Umbilical cord (tissue), 2 donors: Measurements from ENCODE around the gene HNRNPUL1. TPM values are rescaled to one million over a fixed set of nuclear protein-coding genes. Genes with fewer than 3 reads are reported as not detected.
"Not testable (repeated sequence)": the region's sequence is repeated elsewhere in the genome, so short reads cannot be mapped to it uniquely, and the experiment has no call there.

Experiments
- DNase-seq: peaks from one replicate; pipeline ENCODE4 v3.0.0-alpha.2; 2015; ENCODE audit warnings: low spot score
- total RNA-seq: library from RNA; depleted of rRNA; stranded (reverse); fragments of >200 nt; gene quantifications from one replicate; pipeline ENCODE4 v1.2.3, GENCODE V29; 2014; ENCODE audit warnings: low replicate concordance; ENCODE audit not compliant: insufficient read depth

Gene HNRNPUL1
- total RNA-seq, 1 donor from 2014 or later, result 56.8 TPM

- DNase-seq, result peak; percentile 53
These were observed 62.0 kb downstream of the HNRNPUL1 start for GRCh38 chr19:41325947-41326706.

GRCh38 chr19:41327076-41327575, 63.0 kb downstream of the HNRNPUL1 start:
- DNase-seq, result no peak

DNA sequence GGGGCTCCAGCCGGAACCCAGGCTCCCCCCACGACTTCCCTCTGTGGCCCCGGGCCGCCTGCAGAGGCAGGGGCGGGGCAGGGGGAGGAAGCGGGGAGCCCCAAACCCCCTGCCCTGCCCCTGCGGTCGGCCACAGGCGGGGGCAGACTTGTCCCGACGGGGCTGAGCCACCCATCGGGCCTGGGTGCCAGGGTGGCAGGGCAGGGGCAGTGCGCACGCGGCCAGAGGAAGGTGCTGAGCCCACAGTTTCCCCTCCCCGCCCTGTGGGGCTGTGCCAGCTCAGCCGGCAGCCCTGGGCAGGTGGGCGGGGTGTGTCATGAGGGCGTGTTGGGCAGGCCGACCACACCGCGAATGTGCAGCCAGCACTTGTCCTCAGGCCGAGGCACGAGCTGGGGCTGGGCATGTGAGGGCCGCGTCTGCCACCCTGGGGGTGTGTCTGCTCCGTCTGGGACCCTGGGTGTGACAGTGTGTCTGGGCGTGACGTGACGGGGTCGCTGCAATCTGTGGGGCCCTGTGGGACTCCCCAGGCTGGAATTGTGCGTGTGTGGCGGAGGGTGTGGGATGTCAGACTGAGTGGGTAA, 63.5 kb downstream of the HNRNPUL1 start:
- peak; percentile 44 for DNase-seq

GRCh38 chr19:41328157-41328841, 64.1 kb downstream of the HNRNPUL1 start:
- DNase-seq, result no peak

DNA sequence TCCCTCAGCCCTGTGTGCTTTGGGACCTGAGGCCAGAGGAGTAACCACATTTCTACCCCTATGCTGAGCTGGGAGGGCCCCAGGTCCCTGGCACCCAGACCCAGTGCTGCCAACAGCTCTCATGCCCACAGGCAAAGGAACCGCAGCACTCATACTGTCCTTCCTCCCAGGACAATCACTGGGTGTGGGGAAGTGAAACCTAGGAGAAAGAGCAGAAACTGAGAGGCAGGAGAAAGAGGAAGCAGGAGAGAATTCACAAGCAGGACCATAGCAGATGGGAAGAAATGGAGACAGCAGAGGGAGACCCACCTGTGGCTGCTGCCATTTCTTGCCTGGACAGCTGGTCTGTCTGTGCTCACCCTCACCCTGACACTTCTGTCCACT, 64.7 kb downstream of the HNRNPUL1 start:
- DNase-seq, result peak; percentile 48

DNA sequence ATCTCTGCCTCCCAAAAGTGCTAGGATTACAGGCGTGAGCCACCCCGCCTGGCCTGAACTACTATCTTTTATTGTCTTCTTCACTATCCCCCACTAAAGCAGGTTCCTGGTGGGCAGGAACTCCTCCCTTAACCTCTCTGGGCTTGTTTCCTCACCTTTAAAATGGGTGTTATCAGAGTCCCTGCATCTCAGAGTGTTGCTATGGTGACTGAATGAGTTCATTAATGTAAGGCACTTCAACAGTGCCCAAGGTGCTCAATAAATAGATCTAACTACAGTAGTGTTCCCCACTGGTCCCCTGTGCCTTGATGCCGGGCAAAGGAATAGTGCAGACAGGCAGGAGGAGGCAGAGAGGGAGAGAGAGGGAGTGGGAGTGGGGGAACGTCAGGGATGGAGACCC, 66.3 kb downstream of the HNRNPUL1 start:
- DNase-seq, result no peak

DNA sequence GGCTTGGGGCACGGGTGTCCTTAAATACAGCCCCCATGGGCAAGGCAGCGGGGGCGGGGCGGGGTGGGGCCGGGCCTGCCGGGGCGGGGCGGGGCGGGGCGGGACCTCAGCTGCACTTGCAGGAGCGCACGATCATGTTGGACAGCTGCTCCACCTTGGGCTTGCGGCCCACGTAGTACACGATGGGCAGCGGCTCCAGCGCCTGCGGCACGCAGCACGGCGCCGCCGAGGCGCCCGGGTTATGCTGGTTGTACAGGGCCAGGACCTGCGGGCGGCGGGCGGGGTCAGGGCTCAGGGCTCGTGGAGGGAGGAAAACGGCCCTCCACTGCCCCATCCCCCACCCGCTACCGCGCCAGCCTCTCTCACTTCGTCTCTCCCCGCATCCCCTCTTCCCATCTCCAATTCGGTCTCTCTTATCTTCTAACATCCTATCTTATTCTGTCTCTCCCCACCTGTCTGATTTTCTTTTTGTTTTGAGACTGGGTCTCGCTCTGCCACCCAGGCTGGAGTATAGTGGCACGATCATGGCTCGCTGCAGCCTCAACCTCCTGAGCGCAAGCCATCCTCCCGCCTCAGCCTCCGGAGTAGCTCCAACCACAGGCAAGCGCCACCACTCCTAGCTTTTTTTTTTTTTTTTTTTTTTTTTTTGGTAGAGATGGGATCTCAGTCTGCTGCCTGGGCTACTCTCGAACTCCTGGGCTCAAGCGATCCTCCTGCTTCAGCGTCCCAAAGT, 66.9 kb downstream of the HNRNPUL1 start:
- no peak for DNase-seq

DNA sequence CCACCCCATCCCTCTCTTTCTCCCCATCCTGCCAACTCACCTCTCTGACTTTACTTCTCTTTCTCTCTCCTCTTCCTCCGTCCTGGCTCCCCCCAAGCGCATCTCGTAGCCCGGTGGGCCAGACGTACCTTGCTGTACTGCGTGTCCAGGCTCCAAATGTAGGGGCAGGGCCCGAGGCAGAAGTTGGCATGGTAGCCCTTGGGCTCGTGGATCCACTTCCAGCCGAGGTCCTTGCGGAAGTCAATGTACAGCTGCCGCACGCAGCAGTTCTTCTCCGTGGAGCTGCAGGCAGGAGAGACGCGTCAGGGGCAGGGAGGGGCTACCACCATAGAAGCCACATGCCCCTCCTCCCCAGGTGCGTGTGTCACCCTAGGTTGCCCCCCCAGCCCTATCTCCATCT, 67.8 kb downstream of the HNRNPUL1 start:
- DNase-seq, result no peak

DNA sequence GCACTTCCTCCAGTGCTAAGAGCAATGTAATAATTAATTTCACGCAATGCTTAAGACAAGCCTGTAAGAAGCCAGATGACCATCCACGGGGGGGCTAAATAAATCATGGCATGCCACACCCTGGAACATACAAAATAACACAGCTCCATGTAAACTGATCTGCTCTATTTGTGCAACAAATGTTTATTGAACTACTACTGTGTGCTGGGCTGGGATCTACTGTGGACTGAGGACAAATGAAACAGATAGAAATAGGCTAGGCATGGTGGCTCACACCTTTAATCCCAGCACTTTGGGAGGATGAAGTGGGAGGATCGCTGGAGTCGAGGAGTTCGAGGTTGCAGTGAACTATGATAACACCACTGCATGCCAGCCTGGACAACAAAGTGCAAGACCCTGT, 68.3 kb downstream of the HNRNPUL1 start:
- no peak for DNase-seq

- no peak for DNase-seq
These were observed 70.6 kb downstream of the HNRNPUL1 start for GRCh38 chr19:41334793-41335192.

DNA sequence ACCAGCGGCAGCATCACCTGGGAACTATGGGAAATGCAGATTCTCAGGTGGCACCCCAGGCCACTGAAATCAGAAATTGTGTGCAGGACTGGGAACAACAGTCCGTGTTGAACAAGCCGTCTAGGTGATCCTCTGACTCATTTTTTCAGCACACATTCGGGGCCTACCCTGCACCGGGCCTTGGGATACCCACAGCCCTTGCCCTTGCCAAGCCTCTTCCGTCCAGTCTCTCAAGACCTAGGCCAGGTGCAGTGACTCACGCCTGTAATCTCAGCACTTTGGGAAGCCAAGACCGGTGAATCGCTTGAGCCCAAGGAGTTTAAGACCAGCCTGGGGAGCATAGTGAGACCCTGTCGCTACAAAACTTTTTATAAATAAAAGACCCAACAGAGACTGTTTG, 71.3 kb downstream of the HNRNPUL1 start:
- no peak for DNase-seq

DNA sequence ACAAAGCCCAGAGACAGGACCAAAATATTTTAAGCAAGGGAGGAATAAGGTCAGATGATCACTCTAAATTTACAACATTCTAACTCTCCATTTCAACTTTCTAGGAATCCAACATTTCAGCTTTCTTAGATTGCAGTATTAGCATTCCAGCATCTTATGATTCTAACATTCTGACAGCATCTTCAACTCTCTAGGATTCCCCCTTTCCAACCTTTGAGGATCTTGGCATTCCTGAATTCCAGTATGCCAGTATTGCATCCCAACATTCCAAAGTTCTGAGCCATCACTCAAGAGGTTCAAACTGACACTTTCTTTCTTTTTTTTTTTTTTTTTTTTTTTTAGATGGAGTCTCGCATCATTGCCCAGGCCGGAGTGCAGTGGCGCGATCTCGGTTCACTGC, 75.8 kb downstream of the HNRNPUL1 start:
- DNase-seq, result no peak

DNA sequence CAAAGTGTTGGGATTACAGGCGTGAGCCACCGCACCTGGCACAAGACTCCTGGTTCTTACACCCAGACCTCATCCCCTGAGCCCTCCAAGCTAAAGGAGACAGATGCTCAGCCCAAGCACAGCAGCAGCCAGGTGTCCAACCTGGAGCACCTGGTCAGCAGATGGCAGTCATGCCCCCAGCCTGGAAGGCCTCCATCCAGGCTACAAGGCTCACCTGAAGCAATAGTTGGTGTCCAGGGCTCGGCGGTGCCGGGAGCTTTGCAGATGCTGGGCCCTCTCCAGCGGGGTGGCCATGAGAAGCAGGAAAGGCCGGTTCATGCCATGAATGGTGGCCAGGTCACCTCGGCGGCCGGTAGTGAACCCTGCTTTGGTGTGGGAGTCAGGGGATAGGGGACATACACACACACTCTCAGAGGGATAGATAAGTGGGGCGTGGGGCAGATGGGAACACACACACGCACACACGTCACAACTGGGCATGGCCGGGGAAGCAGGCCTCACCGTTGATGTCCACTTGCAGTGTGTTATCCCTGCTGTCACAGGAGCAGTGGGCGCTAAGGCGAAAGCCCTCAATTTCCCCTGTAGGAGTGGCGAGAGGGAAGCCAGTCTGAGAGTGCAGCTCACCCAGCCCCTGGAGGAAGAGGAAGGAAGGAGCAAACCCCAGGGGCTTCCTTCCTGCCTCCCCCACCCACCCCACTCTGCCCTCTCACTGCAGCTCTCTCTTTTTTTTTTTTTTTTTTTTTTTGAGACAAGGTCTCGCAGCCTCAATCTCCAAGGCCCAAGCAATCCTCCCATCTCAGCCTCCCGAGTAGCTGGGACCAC, 77.7 kb downstream of the HNRNPUL1 start:
- DNase-seq, result no peak

DNA sequence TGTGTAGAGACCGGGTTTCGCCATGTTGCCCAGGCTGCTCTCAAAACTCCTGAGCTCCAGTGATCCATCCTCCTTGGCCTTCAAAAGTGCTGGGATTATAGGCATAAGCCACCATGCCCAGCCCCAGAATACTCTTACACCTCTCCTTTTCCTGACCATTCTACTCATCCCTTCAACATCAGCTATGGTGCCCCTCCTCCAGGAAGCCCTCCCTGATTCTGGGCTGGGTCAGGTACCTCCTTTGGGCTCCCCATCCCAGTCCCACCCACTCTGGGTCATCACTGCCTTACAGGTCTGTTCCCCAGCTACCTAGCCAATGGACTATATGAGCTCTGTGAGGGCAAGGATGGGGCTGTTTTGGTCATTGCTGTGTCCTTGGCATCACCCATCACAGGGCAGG, 80.0 kb downstream of the HNRNPUL1 start:
- DNase-seq, result no peak

GRCh38 chr19:41346916-41347315, 82.7 kb downstream of the HNRNPUL1 start:
- DNase-seq, result not testable (repeated sequence)

GRCh38 chr19:41350735-41351338, 86.7 kb downstream of the HNRNPUL1 start:
- peak; percentile 68 for DNase-seq

DNA sequence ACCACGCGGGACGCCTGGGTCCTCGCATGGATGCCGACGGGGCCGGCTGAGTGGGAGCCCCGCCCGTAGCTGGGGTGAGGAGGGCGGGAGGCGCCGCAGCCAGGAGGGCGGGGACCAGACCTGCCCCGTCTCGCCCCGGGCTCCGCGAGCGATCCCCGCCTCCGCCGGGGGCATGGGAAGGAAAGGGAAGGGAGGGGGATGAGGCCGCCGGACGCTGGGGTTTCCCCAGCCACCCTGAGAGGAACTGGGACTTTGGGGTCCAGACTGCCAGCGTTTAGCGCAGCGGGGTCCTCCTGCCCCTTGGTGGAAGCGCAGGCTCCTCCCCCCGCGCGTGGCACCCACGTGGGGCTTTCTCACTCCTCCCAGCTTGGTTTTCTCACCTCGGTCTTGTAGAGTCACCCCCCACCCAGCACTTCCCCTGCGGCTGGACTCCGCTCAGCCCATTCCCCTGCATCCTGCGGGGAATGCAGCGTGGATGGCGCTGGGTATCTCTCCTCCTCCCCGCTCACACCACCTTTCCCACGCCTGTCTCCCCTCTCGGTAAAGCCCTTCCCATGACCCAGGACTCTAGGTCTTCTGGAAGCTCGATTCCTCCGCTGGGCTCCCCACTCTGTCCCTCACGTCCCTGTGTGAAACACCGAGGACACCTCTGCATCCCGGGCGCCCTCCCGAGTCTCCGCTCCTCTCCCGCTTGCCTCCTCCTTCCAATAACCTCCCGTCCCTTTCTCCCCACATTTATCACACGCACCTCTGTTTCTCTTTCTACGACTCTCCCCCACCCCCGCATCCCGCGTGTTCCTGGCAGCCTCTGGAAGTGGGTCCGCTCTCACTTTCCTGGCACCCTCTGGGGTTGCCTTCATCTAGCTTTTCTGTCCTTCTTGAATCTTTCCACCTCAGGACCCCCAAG, 87.4 kb downstream of the HNRNPUL1 start:
- peak; percentile 81 for DNase-seq

GRCh38 chr19:41352279-41352608, 88.1 kb downstream of the HNRNPUL1 start:
- no peak for DNase-seq

DNA sequence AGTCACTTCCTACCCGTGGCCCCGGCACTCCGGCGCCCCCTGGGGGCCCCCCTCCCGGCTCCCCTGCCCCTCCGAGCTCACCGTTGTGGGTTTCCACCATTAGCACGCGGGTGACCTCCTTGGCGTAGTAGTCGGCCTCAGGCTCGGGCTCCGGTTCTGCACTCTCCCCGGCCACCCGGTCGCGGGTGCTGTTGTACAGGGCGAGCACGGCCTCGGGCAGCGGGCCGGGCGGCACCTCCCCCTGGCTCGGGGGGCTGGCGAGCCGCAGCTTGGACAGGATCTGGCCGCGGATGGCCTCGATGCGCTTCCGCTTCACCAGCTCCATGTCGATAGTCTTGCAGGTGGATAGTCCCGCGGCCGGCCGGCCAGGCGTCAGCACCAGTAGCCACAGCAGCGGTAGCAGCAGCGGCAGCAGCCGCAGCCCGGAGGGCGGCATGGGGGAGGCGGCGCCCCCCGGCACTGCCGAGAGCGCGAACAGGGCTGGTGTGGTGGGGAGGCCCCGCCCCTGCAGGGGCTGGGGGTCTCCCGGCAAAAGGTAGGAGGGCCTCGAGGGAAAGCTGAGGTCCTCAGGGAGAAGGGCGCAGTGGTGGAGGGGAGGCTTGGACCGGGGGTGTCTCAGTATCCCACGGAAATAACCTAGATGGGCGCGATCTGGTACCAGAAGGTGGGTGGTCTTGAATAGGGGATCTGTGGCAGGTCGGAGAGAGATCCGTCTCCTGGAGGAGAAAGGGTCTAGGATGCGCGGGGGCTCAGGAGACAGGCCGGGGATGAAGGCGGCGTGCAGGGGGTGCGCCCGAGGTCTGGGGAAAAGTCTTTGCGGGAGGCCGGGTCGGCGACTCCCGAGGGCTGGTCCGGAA, 88.7 kb downstream of the HNRNPUL1 start:
- peak; percentile 60 for DNase-seq
